ENCODE measurements around the gene SUPT3H.
"Not testable (repeated sequence)": the region's sequence is repeated elsewhere in the genome, so short reads cannot be mapped to it uniquely, and the experiment has no call there.

Gene SUPT3H

DNA sequence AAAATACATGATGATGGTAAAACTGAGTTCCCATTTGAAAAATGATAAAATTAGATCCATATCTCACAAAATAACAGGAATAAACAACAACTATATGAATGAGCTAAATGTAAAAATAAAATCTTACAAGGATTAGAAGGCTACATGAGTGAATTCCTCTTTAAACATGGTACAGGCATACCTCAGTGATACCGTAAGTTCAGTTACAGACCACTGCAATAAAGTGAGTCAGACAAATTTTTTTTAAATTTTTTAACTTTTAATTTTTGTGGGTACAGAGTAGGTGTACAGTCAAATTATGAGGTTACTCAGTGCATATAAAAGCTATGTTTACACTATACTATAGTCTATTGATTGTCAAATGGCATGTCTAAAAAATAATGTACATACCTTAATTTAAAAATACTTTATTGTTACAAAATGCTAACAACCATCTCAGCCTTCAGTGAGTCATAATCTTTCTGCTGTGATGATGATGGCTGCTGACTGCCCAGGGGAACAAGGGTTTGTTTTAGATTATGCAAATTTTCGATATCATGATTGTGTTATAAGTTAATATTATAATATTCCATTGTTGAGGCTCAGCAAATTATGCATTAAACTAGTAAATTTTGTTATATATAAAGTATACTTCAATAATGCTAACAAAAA is 272.4 kb downstream of the SUPT3H start:
- no peak for DNase-seq

DNA sequence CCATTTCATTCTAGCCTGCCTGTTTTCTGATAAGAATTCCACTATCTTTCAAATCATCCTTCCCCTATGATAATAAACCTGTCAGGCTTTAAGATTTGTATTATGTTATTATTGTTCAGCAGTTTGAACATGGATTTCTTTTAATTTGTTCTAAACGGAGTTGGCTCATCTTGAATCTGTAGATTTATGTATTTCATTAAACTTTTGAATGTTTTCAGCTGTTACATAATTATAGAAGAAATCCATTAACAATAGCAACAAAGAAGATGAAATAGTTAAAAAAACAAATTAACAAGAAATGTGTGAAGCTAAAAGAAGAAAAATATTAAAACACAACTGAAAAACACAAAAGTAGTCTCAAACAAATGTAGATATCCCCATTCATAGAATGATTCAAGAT is 273.3 kb downstream of the SUPT3H start:
- DNase-seq, result no peak

DNA sequence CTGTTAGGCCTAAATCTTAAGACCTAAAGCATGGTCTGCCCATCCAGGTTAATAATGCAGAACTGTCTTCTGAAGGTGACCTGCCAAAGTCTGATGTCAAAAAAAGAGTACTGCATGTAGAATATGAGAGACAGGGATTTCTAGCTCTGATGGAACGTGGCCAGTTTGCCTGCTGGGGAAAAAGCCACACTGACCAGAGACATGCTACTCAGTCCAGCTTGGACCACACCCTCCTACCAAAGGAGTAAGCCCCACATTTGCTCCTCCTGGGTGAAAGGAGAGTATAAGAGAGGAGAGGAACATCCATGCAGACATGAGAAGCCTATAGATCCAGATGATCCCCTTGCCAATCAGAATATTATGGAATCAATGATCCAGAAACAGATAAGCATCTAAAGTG is 279.5 kb downstream of the SUPT3H start:
- DNase-seq, result no peak

DNA sequence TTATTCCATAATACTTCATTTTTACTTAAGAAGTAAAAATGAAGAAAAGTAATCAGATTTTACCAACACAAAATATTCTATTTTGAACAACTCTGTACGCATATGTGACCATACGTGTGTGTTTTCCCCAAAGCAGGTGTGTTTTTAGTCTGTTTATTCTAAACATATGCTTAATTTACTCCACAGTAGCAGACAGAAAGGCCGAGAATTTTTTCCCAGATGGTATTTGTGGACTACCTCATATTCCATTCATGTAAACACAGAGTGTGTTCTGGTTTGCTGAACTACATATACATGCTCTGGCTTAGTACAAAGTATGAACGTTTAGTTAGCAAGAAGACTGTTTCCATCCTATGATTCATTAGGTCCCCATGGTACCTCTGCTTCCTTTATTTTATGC is 282.9 kb downstream of the SUPT3H start:
- no peak for DNase-seq

DNA sequence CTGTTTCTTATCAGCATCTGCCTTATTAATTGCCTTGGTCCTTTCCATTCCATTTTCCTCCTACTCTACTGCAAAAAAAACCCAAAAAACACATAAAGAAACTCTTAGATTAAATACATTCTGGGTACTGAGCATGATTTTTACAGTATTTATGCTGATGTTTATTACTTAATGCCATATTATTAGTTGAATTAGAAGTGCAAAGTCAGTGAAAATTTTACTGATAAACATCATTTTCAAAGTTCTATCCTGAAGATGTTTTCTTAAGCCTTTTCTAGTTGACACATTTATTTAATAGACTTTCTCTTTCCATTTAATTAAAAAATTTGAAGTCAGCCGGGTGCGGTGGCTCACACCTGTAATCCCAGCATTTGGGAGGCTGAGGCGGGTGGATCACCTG is 285.6 kb downstream of the SUPT3H start:
- no peak for DNase-seq

DNA sequence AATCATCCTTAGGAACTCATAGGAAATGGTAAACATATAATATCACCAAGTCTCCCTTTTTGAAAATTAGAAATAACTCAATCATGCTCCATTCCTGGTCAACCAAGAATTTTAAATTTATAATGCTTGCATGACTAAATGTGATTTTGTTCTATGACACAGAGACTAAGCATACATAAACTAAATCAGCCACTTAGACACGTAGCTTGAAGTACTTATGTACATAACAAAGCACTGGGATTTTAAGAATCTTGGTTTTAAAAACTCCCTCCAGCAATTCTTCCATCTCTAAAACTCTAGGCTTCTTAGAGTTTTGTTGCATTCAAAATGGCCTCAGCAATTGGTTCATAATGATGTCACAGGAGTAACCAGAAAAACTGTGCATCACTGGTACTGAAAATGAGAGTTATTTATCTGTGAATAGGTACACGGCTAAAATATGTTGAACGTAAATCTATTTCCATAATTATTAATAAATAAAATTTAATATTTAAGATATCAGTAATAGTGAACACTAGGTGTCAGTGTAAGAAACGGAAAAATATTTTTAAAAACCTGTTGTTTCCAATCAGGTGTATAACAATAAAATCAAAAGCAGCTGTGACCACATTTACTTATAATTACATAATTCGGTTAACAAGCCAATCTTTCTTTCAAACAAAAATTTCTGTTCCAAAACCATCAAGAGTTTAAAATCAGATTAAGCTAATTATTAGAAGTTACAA is 291.2 kb downstream of the SUPT3H start:
- DNase-seq, result no peak

DNA sequence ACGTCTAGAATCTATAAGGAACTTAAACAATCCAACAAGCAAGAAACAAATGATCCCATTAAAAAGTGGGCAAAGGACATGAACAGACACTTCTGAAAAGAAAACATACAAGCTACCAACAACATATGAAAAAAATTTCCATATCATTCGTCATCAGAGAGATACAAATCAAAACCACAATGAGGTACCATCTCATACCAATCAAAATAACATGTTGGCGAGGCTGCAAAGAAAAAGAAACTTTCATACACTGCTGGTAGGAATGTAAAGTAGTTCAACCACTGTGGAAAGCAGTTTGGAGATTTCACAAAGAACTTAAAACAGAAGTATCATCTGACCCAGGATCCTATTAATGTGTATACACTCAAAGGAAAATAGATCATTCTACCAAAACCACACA is 293.5 kb downstream of the SUPT3H start:
- no peak for DNase-seq

DNA sequence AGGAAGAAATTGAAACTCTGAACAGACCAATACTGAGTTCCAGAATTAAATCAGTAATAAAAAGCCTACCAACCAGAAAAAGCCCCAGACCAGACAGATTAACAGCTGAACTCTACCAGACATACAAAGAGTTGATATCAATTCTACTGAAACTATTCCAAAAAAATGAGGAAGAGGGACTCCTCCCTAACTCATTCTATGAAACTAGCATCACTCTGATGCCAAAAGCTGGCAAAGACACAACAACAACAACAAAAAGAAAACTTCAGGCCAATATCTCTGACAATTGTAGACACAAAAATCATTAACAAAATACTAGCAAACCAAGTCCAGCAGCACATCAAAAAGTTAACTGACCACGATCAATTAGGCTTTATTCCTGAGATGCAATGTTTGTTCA is 295.6 kb downstream of the SUPT3H start:
- no peak for DNase-seq

DNA sequence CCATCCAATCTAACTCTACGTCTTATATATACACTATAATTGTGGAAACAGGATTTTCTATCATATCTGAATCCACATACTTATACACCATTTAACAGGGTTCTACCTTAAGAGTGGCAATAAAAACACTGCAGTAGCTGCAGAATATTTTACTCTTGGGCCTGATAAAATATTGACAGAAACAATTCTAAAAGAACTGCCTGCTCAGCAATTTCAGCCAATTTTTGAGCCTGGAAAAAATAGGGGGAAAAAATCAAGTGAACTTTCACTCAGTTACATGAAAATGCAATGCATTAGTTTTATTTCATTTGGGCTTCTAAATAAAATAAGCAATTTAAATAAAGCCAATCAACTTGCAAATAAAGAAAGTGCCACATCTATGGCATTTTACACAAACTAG is 296.1 kb downstream of the SUPT3H start:
- no peak for DNase-seq

DNA sequence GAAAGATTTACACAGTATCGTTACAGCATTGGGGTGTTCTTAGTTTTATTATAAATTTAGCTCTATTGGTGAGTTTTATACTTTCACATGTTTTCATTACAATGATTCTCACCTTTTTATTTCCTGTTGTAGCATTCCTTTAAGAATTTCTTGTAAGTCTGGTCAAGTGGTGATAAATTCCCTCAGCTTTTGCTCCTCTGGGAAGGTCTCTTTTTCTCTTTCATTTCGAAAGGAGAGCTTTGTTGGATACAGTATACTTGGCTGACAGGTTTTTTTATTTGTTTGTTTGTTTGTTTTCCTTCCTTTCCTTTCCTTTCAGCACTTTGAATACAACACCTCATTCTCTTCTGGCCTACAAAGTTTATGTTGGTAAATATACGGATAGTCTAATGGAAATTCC is 299.3 kb downstream of the SUPT3H start:
- no peak for DNase-seq

DNA sequence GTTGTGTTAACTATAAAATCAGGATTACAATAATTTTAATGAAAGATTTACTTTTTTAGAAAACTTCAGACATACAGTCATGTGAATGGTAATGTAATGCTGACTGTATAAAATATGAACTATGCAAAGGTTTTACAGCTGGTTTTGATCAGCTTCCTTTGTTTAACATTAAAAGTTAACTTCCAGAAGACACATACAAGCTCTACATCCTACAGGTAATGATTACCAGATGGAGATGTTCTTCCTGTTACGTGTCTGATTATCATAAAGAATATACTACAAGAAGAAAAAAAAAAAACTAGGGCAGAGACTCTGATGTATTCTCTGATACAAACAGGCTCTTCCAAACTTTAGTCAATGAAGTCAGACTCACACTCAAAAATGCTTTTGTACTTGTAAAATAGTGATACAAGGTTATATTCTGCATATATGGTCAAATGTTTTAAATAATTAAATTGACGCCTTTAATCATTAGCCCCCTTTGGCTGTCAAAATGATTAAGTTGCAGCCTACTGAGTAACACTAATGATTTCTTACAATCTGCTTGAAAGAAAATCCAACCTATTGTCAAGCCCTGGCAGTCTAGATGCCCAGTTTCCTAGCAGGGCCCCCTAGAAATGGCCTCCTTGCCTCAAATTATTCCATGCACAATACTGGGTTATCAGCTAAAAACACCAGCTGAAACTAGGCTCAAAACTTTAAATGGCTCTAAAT is 301.4 kb downstream of the SUPT3H start:
- DNase-seq, result no peak

DNA sequence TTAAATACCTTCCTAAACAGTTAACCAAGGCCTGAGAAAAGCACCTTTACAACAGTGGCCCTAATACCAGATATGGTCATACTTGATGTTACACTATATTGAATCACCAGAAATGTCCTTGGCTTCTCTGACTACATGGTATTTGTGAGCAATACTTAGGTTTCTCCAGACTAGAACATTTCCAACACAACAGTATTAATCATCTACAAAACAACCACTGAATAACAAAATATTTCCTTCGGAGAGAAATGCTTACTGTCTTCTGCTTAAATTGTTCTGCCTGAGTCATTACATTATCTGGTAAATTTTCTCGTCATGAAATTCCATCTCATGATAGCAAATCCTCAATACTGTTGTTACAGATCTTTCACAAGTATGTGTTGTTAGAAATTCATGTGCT is 302.5 kb downstream of the SUPT3H start:
- DNase-seq, result no peak

DNA sequence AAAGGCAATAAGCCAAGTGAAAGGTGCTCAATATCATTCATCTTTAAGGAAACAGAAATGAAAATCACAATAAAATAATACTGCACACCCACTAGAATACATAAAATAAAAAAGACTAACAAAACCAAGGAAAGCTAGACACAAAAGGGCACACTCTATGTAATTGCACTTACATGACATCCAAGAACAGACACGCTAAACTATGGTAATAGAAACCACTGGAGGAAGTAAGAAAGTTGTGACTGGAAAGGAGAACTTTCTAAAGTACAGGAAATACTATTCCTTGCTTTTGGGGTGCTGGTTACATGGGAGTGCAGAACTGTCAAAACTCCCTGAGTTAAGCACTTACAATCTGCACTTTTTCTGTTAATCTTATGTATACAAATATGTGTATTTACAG is 303.3 kb downstream of the SUPT3H start:
- DNase-seq, result no peak

DNA sequence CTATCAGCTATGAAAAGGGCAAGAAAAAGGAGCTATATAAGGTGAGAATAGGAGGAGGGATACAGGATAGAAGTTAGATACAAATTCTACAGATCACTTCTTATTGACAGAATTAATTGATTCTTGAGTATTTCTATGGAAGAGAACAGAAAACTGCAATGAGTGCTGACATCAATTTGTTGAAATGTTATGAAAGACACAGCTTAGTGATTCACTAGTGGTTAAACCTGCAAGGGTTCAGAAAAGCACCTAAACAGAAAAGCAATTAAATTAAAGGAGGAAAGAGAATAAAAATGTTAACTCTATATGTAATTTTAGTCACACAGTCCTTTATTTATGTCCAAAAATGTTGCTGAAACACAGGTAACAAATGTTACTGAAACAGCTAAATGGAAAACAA is 304.0 kb downstream of the SUPT3H start:
- DNase-seq, result no peak

DNA sequence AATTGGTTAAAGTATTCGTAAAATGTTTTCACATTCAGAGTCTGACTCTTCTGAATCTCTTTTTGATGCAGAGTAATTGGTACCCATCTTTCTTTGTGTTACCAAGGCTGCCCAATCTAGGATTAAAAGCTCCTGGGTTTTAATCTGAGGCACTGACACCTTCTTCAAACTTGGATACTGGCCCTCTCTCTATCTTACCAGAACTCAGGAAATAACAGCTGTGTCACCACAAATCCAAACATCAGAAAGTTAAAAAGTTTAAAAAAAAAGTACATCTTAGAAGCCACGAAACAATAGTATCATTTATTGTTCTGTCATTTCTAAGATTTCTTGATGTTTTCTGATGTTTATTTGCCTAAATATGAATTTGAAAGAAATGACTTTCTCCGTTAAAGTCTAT is 305.1 kb downstream of the SUPT3H start:
- no peak for DNase-seq

DNA sequence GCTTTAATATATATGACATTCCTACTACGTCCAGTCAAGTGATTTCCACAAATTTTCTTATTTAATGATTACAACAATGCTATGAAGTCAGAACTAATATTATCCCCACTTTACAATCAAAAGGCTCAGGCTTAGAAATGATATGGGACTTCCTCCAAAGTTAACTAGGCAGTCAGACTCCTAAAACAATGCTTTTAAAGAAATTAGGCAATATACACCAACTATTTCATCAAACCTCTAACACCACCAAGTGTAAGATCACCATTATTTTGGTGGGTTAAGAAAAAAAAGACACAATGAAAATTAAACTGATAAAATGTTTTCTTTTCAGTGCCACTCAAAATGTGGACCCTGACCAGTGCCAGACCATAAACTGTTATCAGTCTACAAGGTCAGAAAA is 305.7 kb downstream of the SUPT3H start:
- no peak for DNase-seq

DNA sequence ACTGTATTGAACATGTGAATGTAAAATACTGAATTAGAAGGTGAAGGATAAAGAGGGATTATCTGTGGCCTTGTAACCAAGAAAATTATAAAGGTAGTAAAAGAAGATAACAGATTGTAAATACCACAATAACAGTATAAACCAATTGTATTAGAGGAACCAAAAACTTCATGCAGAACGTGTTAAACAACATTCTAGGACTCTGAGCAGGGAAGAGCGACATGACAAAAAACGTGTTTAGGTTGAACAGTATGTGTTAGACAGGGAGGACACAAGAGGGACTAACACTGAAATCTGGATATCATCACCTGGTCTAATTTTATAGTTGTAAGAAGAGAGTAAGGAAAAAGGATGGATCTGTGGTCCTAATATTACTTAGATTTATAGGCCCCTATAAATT is 308.6 kb downstream of the SUPT3H start:
- DNase-seq, result no peak

DNA sequence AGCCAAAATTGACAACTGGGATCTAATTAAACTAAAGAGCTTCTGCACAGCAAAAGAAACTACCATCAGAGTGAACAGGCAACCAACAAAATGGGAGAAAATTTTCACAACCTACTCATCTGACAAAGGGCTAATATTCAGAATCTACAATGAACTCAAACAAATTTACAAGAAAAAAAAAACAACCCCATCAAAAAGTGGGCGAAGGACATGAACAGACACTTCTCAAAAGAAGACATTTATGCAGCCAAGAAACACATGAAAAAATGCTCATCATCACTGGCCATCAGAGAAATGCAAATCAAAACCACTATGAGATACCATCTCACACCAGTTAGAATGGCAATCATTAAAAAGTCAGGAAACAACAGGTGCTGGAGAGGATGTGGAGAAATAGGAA is 310.3 kb downstream of the SUPT3H start:
- not testable (repeated sequence) for DNase-seq

DNA sequence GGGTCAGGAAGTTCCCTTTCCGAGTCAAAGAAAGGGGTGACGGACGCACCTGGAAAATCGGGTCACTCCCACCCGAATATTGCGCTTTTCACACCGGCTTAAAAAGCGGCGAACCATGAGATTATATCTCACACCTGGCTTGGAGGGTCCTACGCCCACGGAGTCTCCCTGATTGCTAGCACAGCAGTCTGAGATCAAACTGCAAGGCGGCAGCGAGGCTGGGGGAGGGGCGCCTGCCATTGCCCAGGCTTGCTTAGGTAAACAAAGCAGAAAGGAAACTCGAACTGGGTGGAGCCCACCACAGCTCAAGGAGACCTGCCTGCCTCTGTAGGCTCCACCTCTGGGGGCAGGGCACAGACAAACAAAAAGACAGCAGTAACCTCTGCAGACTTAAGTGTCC is 315.1 kb downstream of the SUPT3H start:
- not testable (repeated sequence) for DNase-seq

DNA sequence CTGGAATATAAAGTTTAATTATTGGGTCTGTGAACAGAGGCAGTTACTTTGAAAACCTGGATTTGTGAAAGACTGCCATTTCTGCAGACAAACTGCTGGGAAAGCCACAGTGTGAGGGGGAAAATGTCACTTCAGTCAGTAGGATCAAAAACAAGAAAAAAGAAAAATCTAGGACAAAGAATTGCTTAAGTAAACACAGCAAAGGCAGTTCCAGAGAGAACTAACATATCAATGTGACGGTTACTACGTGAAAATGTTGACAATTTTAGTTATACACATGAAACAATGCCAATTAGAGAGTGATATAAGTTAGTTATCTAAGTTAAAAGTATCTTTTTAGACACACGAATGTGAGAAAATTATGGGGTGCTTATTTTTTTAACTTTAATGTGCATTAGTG is 320.0 kb downstream of the SUPT3H start:
- DNase-seq, result no peak

DNA sequence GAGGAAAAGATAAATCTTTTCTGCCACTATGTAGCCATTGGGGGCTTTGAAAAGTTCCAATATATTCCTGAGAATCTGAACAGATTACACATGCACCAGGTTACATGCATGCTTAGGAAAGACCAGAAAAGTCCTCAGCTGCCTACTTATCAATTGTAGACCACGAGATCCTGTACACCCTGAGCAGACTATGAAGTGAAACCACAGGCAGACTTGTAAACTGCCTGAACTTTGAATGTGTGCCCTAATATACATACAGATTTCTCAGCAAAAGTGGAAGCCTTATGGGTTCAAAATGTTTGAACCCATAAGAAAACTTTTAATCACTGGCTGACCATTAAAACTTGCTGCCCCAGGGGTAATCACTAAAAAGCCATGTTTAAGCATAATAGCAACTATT is 323.1 kb downstream of the SUPT3H start:
- no peak for DNase-seq

DNA sequence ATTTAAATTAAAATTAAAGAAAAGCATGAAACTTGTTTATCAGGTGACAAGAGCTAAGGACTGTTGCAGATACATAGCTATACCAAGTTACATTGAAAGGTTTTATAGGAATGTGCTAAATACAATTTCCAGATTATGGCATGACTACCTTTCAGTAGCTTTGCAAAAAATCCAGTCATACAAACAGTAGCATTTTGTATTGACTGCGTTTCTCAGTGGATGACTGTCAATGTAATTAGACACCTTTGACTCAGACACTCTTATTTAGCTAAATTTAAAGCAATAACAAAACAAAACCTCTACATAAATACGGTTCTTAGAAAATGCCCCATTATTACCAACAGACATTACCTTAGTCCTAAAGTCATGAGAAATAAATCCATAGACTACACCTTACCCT is 325.4 kb downstream of the SUPT3H start:
- no peak for DNase-seq

DNA sequence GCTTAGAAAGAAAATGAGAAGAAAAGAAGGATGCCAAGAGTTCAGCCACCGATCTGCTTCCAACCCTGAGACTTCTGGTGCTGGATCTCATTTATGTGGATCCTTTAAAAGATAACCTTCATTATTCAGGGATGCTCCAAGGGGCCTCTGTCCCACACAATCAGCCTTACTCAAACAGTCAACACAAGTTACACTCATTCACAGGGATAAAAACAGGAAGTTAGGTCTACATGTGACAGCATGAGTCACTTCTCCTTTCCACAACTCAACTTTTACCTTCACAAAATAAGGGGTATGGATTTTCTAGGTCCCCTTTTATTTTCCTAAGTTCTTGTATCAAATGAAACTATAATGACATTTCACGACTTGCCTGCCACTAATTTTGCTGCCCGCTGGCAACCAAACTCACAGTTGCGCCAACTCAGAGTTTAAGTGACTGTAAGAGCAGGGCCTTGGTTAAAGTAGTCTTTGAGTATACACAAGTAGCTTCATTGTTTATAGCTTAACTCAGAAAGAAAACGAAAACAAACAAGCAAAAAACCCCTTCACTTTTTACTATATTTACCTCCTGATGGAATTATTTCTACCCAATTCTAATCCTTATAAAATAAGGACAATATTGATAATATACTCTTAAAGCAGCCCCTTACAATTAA is 328.4 kb downstream of the SUPT3H start:
- no peak for DNase-seq

DNA sequence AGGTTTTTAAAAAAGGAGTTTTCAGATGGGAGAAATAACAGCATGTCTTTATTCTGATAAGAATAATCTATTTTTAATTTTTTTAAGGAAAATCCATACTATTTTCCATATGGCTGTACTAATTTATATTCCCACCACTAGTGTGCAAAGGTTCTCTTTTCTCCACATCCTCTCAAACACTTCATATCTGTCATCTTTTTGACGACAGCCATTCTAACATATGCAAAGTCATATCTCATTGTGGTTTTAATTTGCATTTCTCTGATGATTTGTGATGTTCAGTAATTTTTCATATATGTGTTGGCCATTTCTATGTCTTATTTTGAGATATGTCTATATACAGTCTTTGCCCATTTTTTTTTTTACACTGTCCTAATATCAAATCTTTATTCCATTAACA is 330.2 kb downstream of the SUPT3H start:
- DNase-seq, result no peak
